Measurements from ENCODE around the gene ACADVL.
"Not testable (repeated sequence)": the region's sequence is repeated elsewhere in the genome, so short reads cannot be mapped to it uniquely, and the experiment has no call there.

ACADVL gene

GRCh38 chr17:7219812-7220592 is at the start of gene ACADVL, which contains the start of gene DLG4:
Gene ACADVL, plus strand, starts transcription at chr17:7219938. Its CDS starts 47 bp downstream, at chr17:7219985.
Gene DLG4, minus strand, starts transcription at chr17:7219836.
- DNase-seq = peak; percentile 95

- not testable (repeated sequence) for DNase-seq
These were observed 47.1 kb upstream of the ACADVL start for GRCh38 chr17:7172522-7173191.

DNA sequence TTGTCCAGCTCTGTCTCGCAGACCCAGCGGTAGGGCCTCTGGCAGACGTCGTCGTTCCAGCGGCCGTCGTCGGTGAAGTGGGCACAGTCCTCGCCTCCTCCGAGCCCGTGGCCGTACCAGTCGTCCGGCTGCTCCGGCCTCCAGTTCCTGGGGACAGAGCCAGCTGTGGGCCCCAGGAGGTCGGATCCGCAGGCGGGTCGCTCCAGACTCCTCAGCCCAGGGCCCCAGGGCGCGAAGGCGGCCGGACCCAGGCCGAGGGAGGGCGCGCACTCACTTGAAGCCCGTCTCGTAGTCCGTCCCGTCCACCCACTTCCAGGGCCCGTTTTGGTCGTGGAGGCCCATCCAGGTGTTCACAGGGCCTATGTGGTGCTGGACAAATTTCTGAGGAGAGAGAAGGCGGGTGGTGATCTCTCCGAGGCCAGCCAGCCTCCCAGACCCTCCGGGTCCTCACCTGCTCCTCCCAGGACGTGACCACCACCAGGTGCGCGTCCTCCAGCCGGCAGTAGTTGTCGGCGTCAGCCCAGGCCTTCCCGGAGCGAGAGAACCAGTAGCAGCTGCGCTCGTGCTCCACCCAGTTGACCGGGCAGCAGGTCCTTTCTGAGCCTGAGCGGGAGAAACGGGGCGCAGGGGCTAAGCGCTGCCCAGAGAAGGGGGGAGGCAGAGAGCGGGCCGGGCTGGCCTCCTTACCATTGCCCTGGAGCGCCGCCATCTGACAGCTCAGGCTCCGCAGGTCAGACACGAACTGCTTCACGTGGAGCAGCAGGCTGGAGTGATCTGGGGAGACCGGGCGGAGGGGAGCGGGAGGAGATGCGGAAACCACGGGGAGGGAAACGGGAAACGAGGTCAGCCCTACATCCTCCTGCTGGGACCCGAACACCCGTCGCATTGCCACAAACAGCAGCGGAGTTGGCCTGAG is 45.8 kb upstream of the ACADVL start:
- peak; percentile 75 for DNase-seq

DNA sequence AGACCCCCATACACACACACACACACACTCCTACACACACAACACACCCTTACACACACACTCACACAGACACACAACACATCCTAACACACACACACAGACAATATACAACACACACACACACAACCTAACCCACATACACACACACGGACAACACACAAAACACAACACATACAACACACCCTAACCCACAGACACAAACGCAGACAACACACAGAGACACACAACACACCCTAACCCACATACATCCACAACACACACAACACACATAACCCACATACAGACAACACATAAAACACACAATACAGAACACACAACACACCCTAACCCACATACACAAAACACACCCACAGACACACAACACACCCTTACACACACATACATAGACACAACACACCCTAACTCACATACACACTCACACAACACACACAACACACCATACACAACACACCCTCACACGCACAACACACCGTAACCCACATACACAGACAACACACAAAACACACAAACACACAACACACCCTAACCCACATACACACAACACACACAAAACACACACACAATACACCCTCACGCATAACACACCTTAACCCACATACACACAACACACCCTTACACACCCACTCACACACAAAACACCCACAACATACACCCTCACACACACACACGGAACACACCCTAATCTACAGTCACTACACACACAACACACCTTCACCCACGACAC is 45.0 kb upstream of the ACADVL start:
- no peak for DNase-seq

GRCh38 chr17:7175330-7175733 is 44.4 kb upstream of the ACADVL start:
- no peak for DNase-seq

GRCh38 chr17:7176107-7176840 is 43.5 kb upstream of the ACADVL start:
- no peak for DNase-seq

DNA sequence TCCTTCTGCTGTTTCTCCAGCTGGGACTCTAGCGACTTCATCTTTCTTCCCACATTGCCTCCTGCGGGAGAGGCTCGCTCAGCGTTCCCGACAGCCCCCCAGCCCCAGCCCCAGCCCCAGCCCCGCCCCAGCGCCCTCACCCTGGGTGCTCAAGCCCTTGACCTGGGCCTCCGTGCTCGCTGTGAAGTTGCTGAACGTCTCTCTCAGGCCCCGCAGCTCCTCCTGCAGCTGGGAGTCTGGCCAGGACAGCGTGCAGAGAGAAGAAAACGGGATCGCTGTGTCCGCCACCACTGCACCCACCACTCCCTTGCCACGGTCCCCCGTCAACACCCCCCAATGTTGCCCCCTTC is 42.9 kb upstream of the ACADVL start:
- DNase-seq = no peak

DNA sequence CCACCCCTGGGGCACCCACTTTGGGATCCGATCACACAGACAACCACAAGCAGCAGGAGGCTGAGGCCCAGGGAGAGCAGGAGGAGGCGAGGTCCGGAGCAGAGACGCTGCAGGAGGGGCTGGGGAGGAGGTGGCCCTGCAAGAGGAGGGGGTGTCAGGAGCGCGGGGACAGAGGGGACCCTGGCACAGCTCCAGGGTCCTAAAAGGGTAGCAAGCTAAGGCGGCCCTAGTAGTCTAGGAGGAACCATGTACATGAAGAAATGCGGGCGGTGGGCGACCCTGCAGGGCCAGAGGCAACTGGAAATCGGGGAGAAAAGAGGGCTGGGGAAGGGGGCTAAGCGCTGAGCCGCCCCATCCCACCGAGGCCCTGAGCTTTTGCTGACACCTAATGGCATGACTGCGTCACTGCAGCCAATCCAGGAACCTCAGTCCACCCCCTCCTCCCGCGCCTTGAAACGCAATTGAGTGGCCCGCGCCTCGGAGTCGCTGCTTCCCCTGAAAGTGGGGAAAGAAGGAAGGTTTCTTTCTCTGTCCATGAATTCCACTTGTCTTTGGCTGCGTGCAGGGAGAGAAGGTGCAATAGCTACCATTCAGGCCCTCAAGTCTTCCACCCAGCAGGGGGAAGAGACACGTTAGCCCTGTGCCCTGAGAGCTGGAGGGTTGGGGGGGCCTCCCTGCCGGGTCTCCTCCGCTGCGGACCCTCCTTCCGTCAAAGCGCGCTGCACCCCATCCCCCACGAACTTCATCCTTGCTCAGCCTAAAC is 42.4 kb upstream of the ACADVL start:
- peak; percentile 87 for DNase-seq

DNA sequence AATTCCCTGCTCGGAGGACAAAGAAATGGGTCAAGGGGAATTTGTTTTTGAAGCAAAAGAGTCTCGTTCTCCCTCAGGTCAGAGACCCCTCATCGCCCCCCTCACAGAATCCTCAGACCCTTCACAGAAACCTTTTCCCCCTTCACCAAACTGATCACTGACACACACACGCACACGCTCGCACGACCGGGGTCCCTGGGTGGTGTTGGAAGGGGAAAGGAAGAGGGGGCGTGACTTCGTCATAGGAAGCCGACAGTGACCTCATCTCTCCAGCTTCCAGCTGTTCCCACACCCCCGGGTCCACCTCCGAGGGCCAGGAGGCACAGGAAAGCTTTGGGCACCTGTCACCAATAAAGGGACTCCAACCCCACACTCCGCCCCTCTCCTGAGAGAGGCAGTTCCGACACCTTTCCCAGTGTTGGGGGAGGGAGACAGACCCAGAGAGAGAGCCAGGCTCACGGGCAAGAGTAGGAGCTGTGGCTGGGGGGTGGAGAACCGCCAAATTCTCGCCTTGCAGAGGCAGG is 41.7 kb upstream of the ACADVL start:
- DNase-seq = peak; percentile 63

DNA sequence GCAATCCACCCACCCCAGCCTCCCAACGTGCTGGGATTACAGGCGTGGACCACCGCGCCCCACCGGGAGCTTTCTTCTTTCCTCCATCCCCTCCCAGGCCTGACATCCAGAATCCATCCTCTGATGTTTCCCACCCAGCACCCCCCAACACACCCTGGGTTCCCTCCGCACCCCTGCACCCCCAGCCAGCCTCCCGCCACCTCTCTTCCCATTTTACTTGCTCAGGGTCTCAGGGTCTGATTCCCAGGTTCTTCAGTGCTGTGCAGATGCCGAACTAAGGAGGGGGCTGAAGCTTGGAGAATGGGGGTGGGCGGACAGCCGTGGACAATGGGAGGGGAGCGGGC is 40.8 kb upstream of the ACADVL start:
- DNase-seq = no peak

- no peak for DNase-seq
These were observed 40.2 kb upstream of the ACADVL start, which contains the start of gene ASGR1 for GRCh38 chr17:7179317-7180254. Gene ASGR1, minus strand, starts transcription at chr17:7179370. Its CDS starts 807 bp downstream, at chr17:7178563.

DNA sequence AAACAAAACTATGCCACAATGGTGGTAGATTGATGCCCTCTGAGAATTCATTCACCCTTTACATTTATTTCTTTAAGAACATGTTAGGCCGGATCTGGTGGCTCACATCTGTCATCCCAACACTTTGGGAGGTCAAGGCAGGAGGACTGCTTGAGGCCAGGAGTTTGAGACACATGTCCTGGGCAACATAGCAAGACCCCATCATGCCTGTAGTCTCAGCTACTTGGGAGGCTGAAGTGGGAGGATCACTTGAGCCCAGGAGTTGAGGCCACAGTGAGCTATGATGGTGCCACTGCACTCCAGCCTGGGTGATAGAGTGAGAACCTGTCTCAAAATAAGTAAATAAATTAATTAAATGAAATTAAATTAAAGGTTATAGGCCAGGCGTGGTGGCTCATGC is 37.6 kb upstream of the ACADVL start:
- DNase-seq = not testable (repeated sequence)

DNA sequence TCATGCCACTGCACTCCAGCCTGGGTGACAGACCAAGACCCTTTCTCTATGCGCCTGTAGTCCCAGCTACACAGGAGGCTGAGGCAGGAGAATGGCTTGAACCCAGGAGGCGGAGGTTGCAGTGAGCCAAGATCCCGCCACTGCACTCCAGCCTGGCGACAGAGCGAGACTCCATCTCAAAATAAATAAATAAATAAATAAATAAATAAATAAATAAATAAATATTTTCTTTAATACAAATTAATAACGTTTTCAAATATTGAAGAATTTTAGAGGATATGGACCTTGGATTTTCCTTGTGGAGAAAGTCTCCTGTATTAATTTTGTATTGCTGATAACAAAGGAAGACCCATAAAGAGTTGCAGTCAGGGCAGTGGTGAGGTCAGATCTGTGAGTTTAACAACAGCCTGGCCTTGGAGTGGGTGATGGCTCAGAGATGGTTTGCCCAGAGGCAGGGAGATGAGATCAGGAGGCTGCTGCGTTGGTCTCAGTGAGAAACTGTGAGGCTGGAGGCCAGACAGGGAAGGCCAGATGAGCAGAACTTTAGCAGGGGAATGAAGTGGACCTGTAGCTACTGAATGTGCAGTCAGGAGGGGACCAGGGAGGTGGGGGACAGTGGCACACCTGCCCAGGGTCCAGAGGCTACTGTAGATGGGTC is 36.2 kb upstream of the ACADVL start:
- DNase-seq = no peak

- no peak for DNase-seq
These were observed 35.6 kb upstream of the ACADVL start for GRCh38 chr17:7184091-7184488.

- DNase-seq = no peak
These were observed 35.1 kb upstream of the ACADVL start for GRCh38 chr17:7184647-7185046.

DNA sequence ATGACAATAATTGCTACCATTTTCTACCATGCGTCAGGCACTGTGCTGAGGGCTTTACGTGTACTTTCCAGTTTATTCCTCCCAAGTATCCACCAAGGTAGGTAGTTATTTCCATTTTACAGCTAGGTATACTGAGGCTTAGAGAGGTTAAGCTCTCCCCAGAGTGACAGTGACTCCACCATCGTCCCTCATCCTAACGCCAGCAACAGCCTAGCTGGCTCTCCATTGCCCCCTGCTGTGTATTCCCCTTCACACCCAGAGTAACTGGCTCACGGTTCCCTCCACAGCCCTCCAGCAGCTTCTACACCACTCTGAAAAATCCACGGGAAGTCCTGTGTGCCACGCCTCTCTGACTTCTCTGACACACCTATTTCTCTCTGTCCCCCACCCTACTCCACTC is 33.5 kb upstream of the ACADVL start:
- peak; percentile 18 for DNase-seq

GRCh38 chr17:7190276-7190917 is 29.3 kb upstream of the ACADVL start:
- DNase-seq = peak; percentile 21

DNA sequence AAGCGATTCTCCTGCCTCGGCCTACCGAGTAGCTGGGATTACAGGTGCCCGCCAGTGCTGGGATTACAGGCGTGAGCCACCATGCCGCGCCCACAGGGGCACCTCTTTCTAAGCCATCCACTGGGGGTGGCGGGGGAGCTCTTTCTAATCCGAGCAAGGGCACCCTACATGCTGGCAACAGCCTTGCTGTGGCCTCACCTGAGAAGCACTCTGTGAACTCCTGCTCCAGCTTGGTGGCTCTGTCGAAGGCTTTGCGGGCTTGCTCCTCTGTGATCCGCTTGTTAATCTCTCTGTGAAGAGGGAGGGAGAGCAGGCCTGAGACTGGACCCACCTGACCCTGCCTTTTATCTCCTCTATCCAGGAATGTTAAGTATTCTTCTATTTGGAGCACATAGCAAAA is 28.7 kb upstream of the ACADVL start:
- no peak for DNase-seq

All from femur (tissue), 1 donor.